Measurements from ENCODE around the gene PALD1.
A peak's percentile ranks its signal among the peaks of the same experiment; 100 is the strongest.

The PALD1 gene

DNA sequence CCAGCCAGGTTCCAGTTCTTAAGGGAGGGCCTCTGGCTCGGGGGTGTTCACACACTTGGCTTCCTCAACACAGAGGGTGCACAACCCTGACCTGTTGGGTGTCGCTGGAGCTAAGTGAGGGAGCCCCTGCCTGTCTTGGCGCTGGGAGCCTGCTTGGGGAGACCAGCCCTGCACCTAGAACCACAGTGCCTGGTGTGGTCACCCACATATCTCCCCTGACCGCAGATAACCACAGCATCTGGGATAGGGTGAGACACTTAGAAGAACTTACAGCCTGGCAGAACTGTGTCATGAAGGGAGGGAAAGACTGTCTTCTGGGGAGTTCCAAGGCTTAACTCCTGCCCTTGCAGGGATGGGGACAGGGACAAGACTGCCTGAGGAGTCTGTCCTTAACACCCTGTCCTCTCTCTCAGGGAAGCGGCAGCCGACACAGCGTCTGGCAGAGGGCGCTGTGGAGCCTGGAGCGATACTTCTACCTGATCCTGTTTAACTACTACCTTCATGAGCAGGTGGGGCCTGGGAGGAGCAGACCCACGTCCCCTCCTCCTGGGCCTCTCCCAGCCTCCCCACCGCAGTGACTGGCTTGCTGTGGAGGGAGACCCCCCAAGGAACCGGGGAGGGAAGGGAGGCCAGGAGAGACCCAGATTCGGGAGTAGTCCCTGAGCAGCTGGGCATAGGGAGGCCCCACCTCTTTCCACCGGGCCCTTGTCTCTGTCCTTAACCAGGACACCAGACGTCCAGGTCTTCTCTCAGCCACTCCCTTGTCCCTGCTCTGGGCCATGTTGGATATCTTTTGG is 59.0 kb downstream of the PALD1 start:
- DNase-seq, result no peak

DNA sequence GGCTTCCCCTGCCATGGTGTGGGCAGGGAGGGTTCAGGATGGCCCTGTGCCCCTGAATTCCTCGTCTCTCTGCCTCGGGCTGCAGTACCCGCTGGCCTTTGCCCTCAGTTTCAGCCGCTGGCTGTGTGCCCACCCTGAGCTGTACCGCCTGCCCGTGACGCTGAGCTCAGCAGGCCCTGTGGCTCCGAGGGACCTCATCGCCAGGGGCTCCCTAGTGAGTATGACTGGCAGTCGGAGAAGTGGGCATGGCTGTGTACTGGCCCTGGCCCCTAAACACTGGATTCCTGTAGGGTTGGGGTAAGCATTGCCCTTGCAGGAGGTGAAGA is 59.6 kb downstream of the PALD1 start:
- DNase-seq, result no peak

DNA sequence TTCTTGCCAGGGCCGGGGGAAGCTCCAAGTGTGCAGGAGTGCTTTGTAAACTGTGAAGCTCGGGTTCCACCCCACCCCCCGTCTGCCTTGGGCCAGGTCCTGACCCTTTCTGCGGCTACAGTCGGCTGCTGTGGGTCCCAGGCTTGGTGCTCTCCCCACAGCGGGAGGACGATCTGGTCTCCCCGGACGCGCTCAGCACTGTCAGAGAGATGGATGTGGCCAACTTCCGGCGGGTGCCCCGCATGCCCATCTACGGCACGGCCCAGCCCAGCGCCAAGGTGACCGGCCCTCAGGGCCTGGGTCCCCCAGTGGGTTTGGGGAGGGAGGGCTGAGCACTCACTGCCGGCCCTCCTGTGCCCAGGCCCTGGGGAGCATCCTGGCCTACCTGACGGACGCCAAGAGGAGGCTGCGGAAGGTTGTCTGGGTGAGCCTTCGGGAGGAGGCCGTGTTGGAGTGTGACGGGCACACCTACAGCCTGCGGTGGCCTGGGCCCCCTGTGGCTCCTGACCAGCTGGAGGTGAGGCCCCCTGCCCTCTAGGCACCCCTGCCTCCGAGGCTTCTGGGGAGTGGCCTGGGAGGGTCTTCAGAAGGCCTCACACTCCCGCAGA is 60.3 kb downstream of the PALD1 start:
- no peak for DNase-seq

GRCh38 chr10:70539471-70539870 is 60.9 kb downstream of the PALD1 start:
- DNase-seq, result no peak

GRCh38 chr10:70540089-70540788 is 61.7 kb downstream of the PALD1 start:
- DNase-seq, result peak; percentile 13

- DNase-seq, result no peak
These were observed 62.3 kb downstream of the PALD1 start for GRCh38 chr10:70540789-70541360.

DNA sequence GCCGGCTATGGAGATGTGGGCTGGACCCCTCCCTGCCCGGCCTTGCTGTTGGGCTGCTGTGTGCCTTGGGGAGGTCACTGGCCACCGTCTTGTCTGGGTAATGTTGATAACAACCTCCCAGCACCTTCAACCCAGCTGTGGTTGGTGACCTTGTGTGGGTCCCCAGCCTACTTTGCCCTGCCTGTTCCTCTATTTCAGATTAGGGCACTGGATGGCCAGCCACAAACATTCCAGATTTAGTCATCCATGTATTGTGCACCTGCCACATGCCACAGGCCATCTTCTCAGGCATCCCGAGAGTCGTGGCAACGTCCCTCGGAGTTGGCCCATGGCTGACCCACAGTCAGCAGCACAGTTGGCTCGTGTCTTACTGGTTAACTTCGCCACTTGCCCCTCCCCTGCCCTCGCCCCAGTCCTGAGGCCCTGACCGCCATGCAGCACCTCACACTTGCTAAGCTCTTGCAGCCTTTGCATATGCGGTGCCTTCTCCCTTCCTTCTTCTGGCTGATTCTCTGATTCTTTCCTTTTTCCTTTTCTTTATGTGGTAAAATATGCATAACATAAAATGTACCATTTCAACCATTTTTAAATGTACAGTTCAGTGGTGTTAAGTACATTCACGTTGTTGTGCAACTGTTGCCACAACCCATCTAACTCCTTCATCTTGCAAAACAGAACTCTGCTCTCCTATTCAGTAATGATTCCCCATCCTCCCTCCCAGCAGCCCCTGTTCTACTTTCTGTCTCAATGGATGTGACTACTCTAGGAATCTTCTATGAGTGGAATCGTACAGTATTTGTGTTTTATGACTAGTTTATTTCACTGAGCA is 63.4 kb downstream of the PALD1 start:
- no peak for DNase-seq

DNA sequence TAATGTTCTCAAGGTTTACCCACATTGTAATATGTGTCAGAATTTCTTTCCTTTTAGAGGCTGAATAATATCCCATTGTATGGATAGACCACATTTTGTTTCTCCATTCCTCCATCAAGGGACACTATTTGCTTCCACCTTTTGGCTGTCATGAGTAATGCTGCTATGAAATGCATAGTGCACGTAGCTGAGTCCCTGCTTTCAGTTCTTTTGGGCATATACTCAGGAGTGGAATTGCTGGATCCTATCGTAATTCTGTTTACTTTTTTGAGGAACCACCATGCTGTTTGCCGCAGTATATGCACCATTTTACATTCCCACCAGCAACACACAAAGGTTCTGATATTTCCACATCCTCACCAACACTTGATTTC is 64.0 kb downstream of the PALD1 start:
- no peak for DNase-seq

GRCh38 chr10:70543911-70544310 is 65.3 kb downstream of the PALD1 start:
- DNase-seq, result no peak

GRCh38 chr10:70544431-70545340 is 66.1 kb downstream of the PALD1 start:
- DNase-seq, result no peak

GRCh38 chr10:70546584-70546983 is 68.0 kb downstream of the PALD1 start:
- DNase-seq, result no peak

- no peak for DNase-seq
These were observed 70.9 kb downstream of the PALD1 start for GRCh38 chr10:70549351-70549961.

DNA sequence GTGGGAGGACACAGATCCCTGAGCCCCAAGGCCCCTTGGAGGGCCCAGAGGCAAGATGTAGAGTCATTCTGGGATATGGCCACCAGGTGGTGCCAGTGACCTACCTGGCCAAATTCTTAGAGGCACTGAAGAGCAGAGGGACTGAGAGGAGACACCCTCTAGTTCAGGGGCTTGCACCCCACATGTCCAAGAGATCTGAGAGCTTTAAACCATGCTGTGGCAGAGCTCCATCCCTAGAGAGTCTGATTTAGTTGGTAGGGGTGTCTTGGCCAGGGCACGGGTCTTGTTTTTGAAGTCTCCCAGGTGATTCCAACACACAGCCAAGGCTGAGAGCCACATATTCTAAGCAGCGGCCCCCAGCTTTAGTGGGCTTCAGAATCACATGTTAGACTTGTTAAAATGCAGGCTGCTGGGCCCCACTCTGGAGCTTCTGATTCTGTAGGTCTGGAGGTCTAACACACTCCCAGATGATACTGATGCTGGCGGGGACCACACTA is 71.4 kb downstream of the PALD1 start:
- DNase-seq, result peak; percentile 66

- no peak for DNase-seq
These were observed 71.9 kb downstream of the PALD1 start for GRCh38 chr10:70550459-70550858.

DNA sequence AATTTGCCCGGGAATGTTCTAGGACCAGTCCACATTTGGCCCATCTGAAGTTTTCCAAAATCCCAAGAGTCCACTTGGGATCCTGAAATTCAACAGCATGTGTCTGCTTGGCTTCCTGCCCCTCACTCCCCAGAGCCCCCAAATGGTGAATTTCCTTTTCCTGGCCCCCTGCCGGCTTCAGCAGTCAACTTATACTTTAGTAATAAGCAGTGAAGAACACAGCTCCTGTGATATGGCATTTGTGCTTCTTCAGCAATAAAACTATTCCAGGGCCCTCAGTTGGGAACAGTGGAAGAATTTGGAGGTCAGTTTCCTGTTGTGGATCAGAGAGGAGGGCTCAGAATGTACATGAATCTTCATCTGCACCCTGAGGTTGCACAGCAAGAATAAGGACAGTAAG is 72.9 kb downstream of the PALD1 start:
- peak; percentile 45 for DNase-seq

- DNase-seq, result peak; percentile 99
These were observed 73.4 kb downstream of the PALD1 start for GRCh38 chr10:70551971-70552422.

DNA sequence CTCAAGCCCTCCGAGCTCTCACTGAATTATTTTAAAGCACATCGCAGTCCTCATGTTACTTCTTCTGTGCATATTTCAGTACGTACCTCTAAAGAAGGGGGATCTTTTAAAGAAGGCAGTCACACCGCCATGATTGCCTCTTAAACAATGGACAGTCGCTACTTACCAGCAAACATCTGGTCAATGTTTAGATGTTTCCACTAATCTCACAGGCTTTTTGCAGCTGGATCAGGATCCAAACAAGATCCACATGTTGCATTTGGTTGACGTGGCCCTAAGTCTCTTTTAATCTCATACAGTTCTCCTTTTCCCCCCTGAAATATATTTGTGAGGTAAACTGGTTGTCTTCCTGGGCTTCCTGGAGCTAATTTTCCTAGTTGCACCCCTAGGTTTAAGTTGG is 74.0 kb downstream of the PALD1 start:
- no peak for DNase-seq

DNA sequence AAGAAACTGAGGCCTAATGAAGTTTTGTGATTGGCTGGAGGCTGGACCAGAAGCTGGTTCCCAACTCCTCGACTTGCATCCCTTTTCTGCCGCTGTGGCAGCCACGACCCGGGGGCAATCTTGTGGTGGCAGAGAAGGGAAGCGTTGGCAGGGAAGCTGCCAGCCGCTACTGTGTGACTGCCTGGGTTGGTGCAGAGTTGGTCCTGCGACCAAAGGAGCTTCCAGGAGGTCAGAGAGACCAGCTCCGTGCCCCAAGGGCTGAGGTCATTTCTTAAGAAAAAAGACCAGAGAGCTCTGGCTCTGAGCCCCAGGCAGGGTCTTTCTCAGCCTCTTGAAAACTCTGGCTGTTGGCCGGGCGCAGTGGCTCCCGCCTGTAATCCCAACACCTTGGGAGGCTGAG is 76.8 kb downstream of the PALD1 start:
- DNase-seq, result no peak

DNA sequence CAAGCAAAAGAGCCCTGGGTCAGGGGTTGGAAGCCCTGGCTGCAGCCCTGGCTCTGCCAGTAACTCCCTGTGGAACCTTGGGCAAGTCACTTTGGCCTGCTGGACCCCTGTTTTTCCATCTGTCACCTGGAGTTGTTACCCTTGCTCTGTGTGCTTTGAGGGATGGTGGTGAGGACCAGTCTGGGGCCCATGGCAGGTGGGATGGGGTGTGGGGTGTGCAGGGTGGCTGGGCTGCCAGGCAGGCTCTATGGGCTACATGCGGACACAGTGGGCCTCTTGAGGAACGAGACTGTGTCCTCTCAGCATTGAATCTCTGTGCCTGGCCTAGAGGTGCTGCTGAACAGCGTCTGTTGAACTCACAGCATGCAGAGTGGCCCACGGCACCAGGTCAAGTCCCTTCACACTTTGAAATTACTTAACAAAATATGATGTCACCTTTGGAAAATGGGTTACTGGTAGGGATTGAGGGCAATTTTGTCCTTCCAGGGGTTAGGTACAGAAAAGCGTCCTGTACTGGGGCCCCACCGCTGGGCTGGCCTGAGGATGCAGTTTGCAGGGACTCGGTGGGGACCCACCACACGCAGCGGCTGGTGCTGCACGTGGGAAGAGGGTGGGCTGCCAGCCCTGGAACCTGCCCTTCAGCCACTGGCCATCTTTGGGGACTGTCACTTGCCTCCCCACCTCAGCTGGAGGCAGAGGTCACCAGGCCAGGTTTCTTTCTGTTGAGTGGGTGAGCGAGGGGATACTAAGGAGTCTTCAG is 78.7 kb downstream of the PALD1 start:
- no peak for DNase-seq

- DNase-seq, result no peak
These were observed 79.3 kb downstream of the PALD1 start for GRCh38 chr10:70557876-70558275.

Measured in fibroblast of skin of scalp (primary cell).